CD14-positive monocyte (primary cell): ENCODE measurements around the gene PSRC1. TPM values are rescaled to one million over a fixed set of nuclear protein-coding genes. Genes with fewer than 3 reads are reported as not detected.

Experiments
- DNase-seq, 3 donors: peaks; one replicate each; pipeline ENCODE4 v3.0.0-alpha.2; 2011 to 2022
- H2AFZ ChIP-seq: 2 replicates; pipeline ENCODE4 v1.6.0; 2012; ENCODE audit warnings: mild to moderate bottlenecking, low read depth, low read length, inconsistent platforms; ENCODE audit not compliant: insufficient read depth, poor library complexity, severe bottlenecking
- H3K27ac ChIP-seq, 2 donors: 1 replicate in 1 of 2; 2 replicates in 1 of 2; pipeline ENCODE4 v1.5.1; 2012 to 2013; ENCODE audit warnings: low read length in 2 of 2, control low read depth in 1 of 2, inconsistent platforms in 1 of 2, low read depth in 1 of 2, mild to moderate bottlenecking in 1 of 2
- H3K27me3 ChIP-seq, 2 donors: one replicate each; pipeline versions ENCODE4 v1.6.0 to v1.6.1; 2011 to 2013; ENCODE audit warnings: low read length in 2 of 2; ENCODE audit not compliant: control insufficient read depth in 2 of 2, insufficient read depth in 2 of 2
- H3K36me3 ChIP-seq, 2 donors: replicated peaks in 1 of 2; 1 replicate in 1 of 2; 2 replicates in 1 of 2; pipeline versions ENCODE4 v1.5.1 to v1.6.1; 2012 to 2013; ENCODE audit warnings: low read length in 2 of 2, control low read depth in 1 of 2, inconsistent platforms in 1 of 2, mild to moderate bottlenecking in 1 of 2; ENCODE audit not compliant: insufficient read depth in 2 of 2, control insufficient read depth in 1 of 2
- H3K4me1 ChIP-seq, 2 donors: 1 replicate in 1 of 2; 2 replicates in 1 of 2; pipeline versions ENCODE4 v1.5.1 to v1.6.1; 2012 to 2013; ENCODE audit warnings: low read length in 2 of 2, control low read depth in 1 of 2, inconsistent platforms in 1 of 2, mild to moderate bottlenecking in 1 of 2, moderate library complexity in 1 of 2; ENCODE audit not compliant: insufficient read depth in 2 of 2, control insufficient read depth in 1 of 2
- H3K4me2 ChIP-seq: replicated peaks from 2 replicates; pipeline ENCODE3; 2012; ENCODE audit warnings: low read length, moderate library complexity, mild to moderate bottlenecking; ENCODE audit not compliant: poor library complexity, severe bottlenecking; ENCODE audit errors: extremely low read depth
- H3K4me3 ChIP-seq, 3 experiments: fragments of 200-600 bp in 1 of 3; sonication (generic) in 1 of 3; replicated peaks in 1 of 3; 1 replicate in 2 of 3; 2 replicates in 1 of 3; pipeline ENCODE4 v1.5.1; 2011 to 2013; ENCODE audit warnings: low read length in 3 of 3, mild to moderate bottlenecking in 3 of 3, control low read depth in 2 of 3, low read depth in 2 of 3, inconsistent platforms in 1 of 3, moderate library complexity in 1 of 3
- H3K79me2 ChIP-seq: 2 replicates; pipeline ENCODE4 v1.6.0; 2012; ENCODE audit warnings: mild to moderate bottlenecking, control low read depth, inconsistent platforms, low read length, moderate library complexity; ENCODE audit not compliant: insufficient read depth
- H3K9ac ChIP-seq: 2 replicates; pipeline ENCODE4 v1.6.0; 2017; ENCODE audit warnings: low read length, mild to moderate bottlenecking; ENCODE audit not compliant: insufficient read depth, poor library complexity, severe bottlenecking
- H3K9me3 ChIP-seq, 2 donors: replicated peaks in 1 of 2; 1 replicate in 1 of 2; 2 replicates in 1 of 2; pipeline versions ENCODE4 v1.5.1 to v1.6.1; 2012 to 2013; ENCODE audit warnings: low read length in 2 of 2, control low read depth in 1 of 2; ENCODE audit not compliant: control insufficient read depth in 1 of 2, insufficient read depth in 1 of 2
- H4K20me1 ChIP-seq: 2 replicates; pipeline ENCODE4 v1.6.0; 2012; ENCODE audit warnings: mild to moderate bottlenecking, low read length, control low read depth, moderate library complexity; ENCODE audit not compliant: insufficient read depth
- H3K27ac Mint-ChIP-seq, 7 donors: one replicate each; pipeline ENCODE4 v1.8.0; 2020; ENCODE audit warnings: mild to moderate bottlenecking in 7 of 7, mixed read lengths in 7 of 7, moderate library complexity in 6 of 7, inconsistent platforms in 2 of 7
- H3K27me3 Mint-ChIP-seq, 3 donors: one replicate each; pipeline ENCODE4 v1.8.0; 2021 to 2022; ENCODE audit warnings: low read depth in 3 of 3, mild to moderate bottlenecking in 3 of 3, mixed read lengths in 3 of 3, moderate library complexity in 3 of 3, inconsistent platforms in 1 of 3
- H3K36me3 Mint-ChIP-seq, 2 donors: one replicate each; pipeline ENCODE4 v1.8.0; 2020; ENCODE audit warnings: mixed read lengths in 2 of 2, inconsistent platforms in 1 of 2, mild to moderate bottlenecking in 1 of 2
- H3K4me1 Mint-ChIP-seq: one replicate; pipeline ENCODE4 v1.8.0; 2020; ENCODE audit warnings: mild to moderate bottlenecking, mixed read lengths
- H3K4me3 Mint-ChIP-seq, 2 donors: one replicate each; pipeline ENCODE4 v1.8.0; 2020; ENCODE audit warnings: mild to moderate bottlenecking in 2 of 2, mixed read lengths in 2 of 2, moderate library complexity in 1 of 2
- H3K9me3 Mint-ChIP-seq, 7 donors: one replicate each; pipeline ENCODE4 v1.8.0; 2020 to 2022; ENCODE audit warnings: mixed read lengths in 7 of 7, mild to moderate bottlenecking in 6 of 7, moderate library complexity in 6 of 7, inconsistent platforms in 2 of 7
- CTCF ChIP-seq: fragments of 200-600 bp; IDR thresholded peaks from one replicate; pipeline ENCODE4 v1.8.0; 2022; ENCODE audit warnings: antibody characterized with exemption, mild to moderate bottlenecking
- WGBS: methylation state at CpG from one replicate; pipeline ENCODE4 v1.1.5; 2013; ENCODE audit warnings: missing lambda C conversion rate; ENCODE audit not compliant: insufficient coverage; 5-methylcytosine and 5-hydroxymethylcytosine counted together
- intact Hi-C, 2 donors: fragments of 100-400 bp; cut with micrococcal nuclease; formaldehyde crosslinking; loops; one replicate each; pipeline versions ENCODE4 v1.15.0 to v1.15.1; 2023
- polyA plus RNA-seq, 3 donors: library from polyadenylated mRNA; depleted of rRNA in 1 of 3; unstranded in 2 of 3; stranded (reverse) in 1 of 3; fragments of 300-500 nt in 2 of 3; fragments of >200 nt in 1 of 3; fragmentation: Illumina TruSeq in 2 of 3; gene quantifications; 1 replicate in 2 of 3; 2 replicates in 1 of 3; pipeline ENCODE4 v1.2.3, GENCODE V29; 2012 to 2021

Gene PSRC1
- polyA plus RNA-seq, 3 donors = 5.8 to 25.5 (median 7.1) TPM

GRCh38 chr1:109315288-109315687 is 32.3 kb upstream of the PSRC1 start:
- intact Hi-C loops = no loop called here
- TF ChIP-seq CTCF = no peak
- Mint-ChIP-seq H3K27ac (no peak overlapping the region), H3K9me3 (peaks cover 0 to 4% (median 0%) of the 10 kb centered on the region in 7 donors), H3K27me3 (peaks cover 0 to 6% (median 6%) of the 10 kb centered on the region in 3 donors), H3K36me3 (peaks cover 89 to 98% of the 10 kb centered on the region in 2 donors), H3K4me1 (peaks cover 14% of the 10 kb centered on the region), H3K4me3 (no peak overlapping the region)
- Histone ChIP-seq H3K27me3 (no peaks in the 10 kb centered on the region), H3K4me1 (peaks cover 7 to 13% of the 10 kb centered on the region in 2 donors), H3K27ac (no peak overlapping the region), H3K4me3 (no peak overlapping the region), H3K36me3 (peaks cover 81 to 99% of the 10 kb centered on the region in 2 donors), H2AFZ (no peak overlapping the region), H3K9me3 (no peaks in the 10 kb centered on the region), H3K9ac (no peak overlapping the region), H3K79me2 (no peaks in the 10 kb centered on the region), H4K20me1 (no peaks in the 10 kb centered on the region), H3K4me2 (no peak overlapping the region)
- WGBS = 100% methylated on average over 1 of the region's 4 CpGs
- no peak for DNase-seq

- peaks cover 76 to 99% of the 10 kb centered on the region in 2 donors for H3K36me3 ChIP-seq
- peaks cover 0 to 6% (median 6%) of the 10 kb centered on the region in 3 donors for H3K27me3 Mint-ChIP-seq
- no peaks in the 10 kb centered on the region for H3K9me3 ChIP-seq
- no peaks in the 10 kb centered on the region for H3K27me3 ChIP-seq
- DNase-seq = no peak
- no CpG with 5 or more reads among the region's 1 CpG for WGBS
- peaks cover 8 to 14% of the 10 kb centered on the region in 2 donors for H3K4me1 ChIP-seq
- no peaks in the 10 kb centered on the region for H3K79me2 ChIP-seq
- intact Hi-C loops = no loop called here
- H2AFZ ChIP-seq = no peak overlapping the region
- H4K20me1 ChIP-seq = no peaks in the 10 kb centered on the region
- peaks cover 15% of the 10 kb centered on the region for H3K4me1 Mint-ChIP-seq
- H3K9ac ChIP-seq = no peak overlapping the region
- peaks cover 87 to 97% of the 10 kb centered on the region in 2 donors for H3K36me3 Mint-ChIP-seq
- no peak overlapping the region for H3K4me3 ChIP-seq
- H3K27ac ChIP-seq = no peak overlapping the region
- H3K4me2 ChIP-seq = no peak overlapping the region
- H3K4me3 Mint-ChIP-seq = no peak overlapping the region
- H3K27ac Mint-ChIP-seq = no peak overlapping the region
- no peak for TF ChIP-seq CTCF
- peaks cover 0 to 4% (median 0%) of the 10 kb centered on the region in 7 donors for H3K9me3 Mint-ChIP-seq
These were observed 31.9 kb upstream of the PSRC1 start for GRCh38 chr1:109314795-109315194.
